C4-2B (cell line): ENCODE results near the gene SETBP1.

ENCODE experiments used
- ZFX ChIP-seq: fragments of 450-650 bp; IDR thresholded peaks from 2 replicates; pipeline ENCODE4 v1.6.1; 2017
- TF ChIP-seq, protein P1 (sequence below): fragments of 450-650 bp; conservative IDR thresholded peaks from 2 replicates; pipeline ENCODE4 v1.5.1; 2017; ENCODE audit warnings: mild to moderate bottlenecking

DNA sequence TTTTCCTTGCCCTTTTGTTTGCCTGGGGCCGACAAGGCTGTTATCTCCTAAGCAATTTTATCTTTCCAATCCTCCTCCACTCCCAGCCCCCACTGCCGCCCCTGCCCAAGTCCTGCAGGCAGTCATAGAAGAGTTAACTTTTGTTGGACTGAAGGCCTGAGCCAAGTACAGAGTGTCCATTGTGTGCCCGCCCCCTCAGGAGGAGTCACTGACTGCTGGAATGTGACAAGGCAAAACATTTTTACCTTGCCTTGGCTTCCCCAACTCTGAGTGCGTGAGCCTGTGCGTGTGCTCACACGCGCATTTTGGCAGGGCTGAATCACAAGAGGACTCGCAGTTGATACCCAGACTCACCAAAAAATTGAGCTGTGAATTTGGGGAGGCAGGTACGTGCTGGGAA lies 16.2 kb downstream of the SETBP1 start:
- TF ChIP-seq, protein P1, sequence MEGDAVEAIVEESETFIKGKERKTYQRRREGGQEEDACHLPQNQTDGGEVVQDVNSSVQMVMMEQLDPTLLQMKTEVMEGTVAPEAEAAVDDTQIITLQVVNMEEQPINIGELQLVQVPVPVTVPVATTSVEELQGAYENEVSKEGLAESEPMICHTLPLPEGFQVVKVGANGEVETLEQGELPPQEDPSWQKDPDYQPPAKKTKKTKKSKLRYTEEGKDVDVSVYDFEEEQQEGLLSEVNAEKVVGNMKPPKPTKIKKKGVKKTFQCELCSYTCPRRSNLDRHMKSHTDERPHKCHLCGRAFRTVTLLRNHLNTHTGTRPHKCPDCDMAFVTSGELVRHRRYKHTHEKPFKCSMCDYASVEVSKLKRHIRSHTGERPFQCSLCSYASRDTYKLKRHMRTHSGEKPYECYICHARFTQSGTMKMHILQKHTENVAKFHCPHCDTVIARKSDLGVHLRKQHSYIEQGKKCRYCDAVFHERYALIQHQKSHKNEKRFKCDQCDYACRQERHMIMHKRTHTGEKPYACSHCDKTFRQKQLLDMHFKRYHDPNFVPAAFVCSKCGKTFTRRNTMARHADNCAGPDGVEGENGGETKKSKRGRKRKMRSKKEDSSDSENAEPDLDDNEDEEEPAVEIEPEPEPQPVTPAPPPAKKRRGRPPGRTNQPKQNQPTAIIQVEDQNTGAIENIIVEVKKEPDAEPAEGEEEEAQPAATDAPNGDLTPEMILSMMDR = no peak
- no peak for TF ChIP-seq ZFX
